Thyroid gland (tissue), 4 donors: Measurements from ENCODE around the gene RPP21.

Source experiments
- CTCF ChIP-seq, 6 experiments: fragments of 200-600 bp in 3 of 6; fragments of 450-650 bp in 3 of 6; sonication (generic) in 3 of 6; IDR thresholded peaks; one replicate each; pipeline ENCODE4 v1.5.1; 2016 to 2019; ENCODE audit warnings: antibody characterized with exemption in 6 of 6, mild to moderate bottlenecking in 2 of 6, inconsistent platforms in 1 of 6, moderate library complexity in 1 of 6
- POLR2A ChIP-seq, 2 donors: fragments of 450-650 bp; IDR thresholded peaks; one replicate each; pipeline ENCODE4 v1.6.1; 2017; ENCODE audit warnings: antibody characterized with exemption in 2 of 2, mild to moderate bottlenecking in 2 of 2, moderate library complexity in 1 of 2

GRCh38 chr6:30327232-30327746, 17.7 kb upstream of the RPP21 start:
- no peak for TF ChIP-seq CTCF (IDR thresholded peaks at IDR 0.05)
- no peak for TF ChIP-seq POLR2A (IDR thresholded peaks at IDR 0.05)
